Activated gamma-delta T cell treated with anti-CD3 and anti-CD28 coated beads, Interleukin-2, amount 50 U/mL, for 16 hours (primary cell): ENCODE measurements around the gene ZNF804B.

Experiments used
- DNase-seq: peaks from one replicate; pipeline ENCODE4 v3.0.0-alpha.2; 2020; ENCODE audit warnings: low read depth

Gene ZNF804B

DNA sequence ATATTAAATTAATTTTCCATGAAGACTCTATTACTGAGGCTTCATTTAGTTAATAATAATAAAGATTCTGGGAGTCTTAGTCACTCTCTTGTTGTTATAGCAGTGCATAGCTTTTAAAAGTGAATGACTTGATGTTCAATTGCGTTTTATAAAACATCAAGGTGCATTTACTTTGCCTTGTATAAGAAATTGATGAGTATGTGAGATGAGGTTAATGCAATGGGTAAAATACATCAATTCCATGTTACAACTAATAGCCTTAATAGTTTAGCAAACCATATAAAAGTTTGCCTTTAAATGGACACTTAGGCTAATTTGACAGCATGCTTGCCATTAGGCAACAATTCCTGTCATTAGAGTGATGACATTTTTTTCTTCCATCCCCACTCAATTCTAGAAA, 209.7 kb downstream of the ZNF804B start:
- DNase-seq = no peak

DNA sequence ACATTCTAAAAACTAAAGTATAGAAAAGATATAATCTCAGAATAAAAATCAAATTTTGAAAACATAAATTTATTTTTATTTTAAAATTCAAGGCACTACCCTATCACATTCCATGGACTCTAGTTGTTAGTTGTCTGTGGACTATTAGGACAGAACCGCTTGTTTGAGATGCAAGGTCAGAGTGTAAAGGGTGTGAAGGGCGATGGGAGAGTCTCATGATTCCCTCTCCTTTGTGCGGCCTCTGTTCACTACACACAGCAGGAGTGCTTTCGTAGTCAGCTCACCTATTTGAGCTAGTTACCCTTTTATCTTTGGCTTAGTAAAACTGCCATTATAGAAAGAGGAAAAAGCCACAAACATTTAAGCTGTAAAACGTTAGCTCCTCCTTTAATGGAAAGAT, 225.8 kb downstream of the ZNF804B start:
- DNase-seq = no peak

DNA sequence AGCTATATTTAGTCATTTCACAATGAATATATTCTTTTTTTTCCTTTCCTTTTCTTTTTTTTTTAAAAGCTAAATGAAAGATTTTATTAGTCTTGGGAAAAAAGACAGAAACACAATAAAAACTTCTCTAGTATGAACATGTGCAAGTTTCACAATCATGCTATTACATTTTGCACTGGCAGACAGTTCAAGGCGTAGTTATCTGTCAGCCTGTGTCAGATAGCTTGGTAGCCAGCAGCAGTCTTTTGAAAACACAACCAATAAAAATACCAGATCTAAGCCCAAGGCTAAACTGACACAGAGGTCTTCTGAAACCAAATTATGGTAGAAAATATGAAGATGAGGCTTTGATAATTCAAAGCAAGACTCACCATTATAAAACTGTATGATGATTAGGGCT, 241.8 kb downstream of the ZNF804B start:
- no peak for DNase-seq

DNA sequence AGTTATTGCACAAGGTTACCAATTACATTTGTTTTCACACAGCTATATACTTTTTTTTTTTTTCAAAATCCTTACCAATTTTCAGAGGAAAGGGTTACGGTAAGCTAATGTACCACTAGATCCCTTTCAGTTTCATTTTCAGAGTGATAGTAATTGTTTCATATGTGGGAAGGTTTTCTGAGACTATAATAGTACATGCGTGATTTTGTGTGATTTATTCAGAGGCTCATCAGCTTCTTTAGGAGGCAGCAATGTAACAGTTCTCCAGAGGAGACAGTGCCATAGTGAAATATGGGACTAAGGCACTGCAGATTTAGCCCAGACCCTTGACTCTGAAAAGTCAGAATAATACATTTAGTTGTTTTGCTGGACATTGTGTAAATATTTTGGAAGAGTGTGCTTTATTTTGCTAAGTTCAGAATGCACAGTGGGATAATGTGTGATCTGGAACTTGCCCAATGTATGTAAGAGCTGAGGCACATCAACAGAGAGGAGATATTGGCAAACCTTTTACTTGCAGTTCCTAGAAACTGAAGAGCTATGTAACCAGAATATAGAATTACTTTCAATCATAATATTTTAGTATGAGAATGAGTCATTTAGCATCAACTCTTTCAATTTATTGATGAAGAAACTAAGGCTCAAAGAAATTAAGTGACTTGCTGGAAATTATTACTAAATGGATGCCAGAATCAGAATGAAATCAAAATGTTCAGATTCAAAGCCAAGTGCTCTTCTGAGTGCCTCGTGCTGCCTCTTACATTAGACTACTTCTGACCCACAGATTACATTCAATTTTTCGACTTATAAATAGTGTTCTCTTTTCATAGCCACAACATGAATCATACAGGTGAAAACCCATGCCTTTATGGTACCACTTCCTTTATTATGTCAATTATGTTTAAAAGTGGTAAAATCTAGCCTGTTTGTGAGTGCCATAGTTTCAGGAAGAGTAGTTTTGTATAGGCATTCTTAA, 243.8 kb downstream of the ZNF804B start:
- DNase-seq = no peak

DNA sequence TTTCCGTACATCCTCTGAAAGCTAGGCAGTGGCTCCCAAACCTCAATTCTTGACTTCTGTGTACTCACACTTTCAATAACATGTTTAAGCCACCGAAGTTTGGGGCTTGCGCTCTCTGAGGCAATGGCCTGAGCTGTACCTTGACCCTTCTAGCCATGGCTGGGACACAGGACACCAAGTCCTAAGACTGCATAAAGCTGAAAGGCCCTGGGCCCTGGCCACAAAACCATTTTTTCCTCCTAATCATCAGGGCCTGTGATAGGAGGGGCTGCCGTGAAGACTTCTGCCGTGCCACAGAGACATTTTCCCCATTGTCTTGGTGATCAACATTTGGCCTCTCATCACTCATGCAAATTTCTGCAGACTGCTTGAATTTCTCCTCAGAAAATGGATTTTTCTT, 252.5 kb downstream of the ZNF804B start:
- no peak for DNase-seq

DNA sequence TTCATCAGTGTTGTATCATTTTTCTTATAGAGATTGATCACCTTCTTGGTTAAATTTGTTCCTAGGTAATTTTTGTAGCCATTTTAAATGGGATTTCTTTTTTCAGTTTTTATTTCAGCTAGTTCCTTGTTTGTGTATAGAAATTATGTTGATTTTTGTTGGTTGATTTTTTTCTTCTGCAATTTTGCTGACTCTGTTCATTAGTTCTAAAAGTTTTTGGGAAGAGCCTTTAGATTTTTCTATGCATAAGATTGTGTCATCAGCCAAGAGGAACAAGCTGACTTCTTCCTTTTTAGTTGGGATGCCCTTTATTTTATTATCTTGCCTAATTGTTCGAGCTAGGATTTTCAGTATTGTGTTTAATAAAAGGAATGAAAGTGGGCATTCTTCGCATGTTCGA, 258.2 kb downstream of the ZNF804B start:
- DNase-seq = no peak

DNA sequence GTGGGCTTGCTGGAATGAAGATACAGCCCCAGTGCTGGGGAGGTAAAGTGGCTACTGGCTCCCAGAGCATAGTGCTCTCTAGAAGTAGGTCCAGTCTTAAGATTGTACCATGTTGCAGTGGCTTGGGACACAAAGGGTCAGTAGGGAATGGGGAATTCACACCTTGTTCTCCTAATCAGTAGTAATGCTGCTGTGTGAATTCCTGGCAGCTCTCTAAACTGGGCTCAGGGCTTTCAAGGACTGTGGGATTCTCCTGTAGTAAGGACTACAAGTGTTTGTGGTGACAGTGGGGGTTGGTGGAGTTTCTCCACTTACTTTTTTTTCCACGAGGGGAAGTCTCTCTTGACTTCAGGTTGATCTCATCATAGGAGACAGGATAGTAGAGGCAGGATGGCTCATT, 262.2 kb downstream of the ZNF804B start:
- no peak for DNase-seq

DNA sequence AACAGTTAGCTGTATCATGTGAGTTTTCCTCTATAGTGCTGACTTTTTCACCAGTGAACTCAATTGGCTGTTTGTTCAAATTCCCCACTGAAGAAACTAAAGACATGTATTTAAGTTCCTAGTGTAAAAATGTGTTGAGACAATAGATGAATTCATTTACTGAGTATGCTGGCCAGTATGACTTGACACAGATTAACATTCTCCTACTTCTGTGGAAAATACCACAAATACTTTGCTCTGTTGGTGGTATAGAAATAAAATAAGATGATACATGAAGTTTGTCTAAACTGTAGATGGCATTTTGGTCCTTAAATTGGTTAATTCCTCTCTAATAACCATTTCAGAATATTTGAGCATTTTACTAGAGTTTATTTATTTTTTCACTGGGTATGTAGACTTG, 263.7 kb downstream of the ZNF804B start:
- no peak for DNase-seq

DNA sequence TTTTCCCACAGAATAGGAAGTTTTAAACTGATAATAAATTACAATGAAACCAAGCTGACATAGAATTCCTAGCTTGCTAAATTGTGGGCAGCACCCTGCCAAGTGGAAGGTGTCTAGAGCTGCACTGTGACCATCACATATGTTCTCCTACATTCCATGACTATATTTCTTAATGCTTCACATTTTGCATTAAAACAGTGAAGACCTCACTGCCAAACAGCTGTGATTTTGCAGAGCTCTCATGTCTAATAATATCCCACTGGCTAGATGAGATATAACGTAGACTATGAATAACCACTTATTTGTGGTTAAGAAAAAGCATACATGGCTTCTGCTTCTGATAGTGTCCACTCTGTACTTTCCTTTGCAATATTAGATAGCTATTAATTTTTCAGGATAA, 264.4 kb downstream of the ZNF804B start:
- no peak for DNase-seq

DNA sequence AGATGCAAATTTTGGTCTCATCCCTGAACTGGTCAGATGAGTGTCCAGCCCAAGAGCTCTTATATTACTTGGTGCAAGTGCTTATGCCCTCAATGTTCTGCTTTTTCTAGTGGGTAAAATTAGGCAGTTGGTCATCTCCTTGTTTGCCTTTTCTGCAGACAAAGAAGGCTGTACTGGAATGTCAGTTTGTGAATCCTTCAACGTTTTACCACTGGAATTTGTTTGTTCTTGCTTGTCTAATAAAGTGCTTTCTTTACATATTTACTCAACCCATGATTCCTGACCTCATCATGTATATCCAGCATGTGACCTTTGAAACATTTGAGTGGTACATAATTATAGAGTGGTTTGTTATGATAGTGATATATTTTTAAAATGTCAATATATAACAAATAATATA, 268.3 kb downstream of the ZNF804B start:
- DNase-seq = no peak

DNA sequence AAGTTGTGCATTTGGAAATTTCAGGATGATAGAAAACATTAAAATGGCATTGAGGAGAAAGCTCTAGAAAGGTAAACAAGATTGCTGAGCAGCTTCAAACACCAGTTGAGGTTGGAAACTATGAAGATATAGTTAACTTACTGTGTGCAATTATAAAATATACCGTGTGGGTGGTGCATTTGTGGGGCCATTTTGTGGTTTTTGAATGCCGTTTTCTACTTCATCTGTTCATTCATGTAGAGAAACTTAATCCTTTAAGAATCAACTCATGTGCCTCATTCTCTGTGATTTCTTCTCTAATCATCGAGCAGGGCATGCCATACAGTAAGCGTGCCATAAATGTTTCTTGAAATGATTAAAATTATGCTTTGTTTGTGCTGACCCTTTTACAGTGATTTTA, 268.8 kb downstream of the ZNF804B start:
- no peak for DNase-seq

DNA sequence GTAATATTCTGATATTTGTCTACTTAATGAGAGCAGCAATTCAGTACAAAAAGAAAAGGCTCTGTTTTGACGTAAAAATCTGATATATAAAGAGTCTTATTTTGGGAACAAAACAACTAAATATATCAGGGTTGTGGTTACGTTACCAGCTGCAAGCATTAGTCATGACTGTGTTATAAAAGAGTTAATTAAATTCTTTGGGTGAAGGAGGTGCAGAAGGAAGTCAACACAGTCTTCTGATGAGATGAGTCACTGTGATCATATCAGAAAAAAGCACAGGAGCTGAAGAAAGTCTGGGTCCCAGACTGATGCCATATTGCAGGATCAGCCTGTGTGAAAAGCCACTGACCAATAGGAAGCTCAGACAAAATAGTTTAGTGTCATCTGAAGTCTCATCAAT, 270.4 kb downstream of the ZNF804B start:
- no peak for DNase-seq

DNA sequence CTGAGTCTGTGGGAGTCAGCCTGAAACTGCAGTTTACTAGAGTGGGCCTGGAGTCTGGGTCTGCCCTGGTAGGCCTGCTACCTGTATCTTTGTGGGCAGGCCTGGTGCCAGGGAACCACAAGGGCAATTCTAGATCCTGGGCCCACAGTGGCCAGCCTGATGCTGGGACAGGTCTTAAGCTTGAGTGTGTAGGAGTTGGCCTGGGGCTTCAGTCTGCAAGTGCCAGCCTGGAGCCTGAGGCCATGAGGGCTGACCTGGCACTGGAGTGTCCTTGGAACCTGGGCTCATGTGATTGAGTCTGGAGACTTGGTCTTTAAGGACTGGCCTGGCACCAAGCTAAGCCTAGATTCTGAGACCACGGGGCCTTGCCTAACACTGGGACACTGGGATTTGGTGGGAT, 281.7 kb downstream of the ZNF804B start:
- no peak for DNase-seq

DNA sequence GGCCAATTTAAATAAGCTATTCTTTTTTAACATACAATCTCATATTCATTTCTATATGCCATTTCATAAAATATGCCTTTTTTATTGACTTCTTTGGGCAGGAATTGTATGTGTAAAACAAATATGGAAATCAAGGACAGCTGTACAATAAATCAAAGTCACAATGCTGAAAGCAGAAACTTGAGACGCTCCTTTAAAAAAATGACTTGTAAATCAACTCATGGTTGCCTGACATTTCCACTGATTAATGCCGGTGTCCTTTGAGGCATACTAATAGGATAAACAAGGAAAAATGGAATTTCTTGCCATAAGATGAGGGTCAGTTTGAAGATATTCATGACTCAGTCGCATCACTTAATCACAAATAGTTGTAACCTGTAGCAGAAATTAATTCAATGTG, 283.4 kb downstream of the ZNF804B start:
- no peak for DNase-seq

DNA sequence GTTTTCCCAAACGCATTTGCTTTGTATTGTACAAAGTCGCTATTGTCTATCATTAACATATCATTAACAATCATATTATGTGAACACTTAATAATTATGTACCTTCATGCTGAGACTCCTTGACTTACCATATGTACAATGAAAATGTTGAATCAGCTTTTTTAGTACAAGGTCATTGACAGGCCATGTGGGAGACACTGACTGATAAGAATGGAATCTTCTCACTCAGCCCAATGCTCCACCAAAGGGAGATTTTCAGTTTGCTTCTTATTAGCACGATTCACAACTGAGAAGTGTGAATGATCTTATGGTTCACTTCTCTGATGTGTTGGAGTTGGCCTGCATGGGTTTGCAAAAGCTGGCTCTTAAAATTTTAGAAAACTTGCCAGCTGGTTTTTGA, 289.5 kb downstream of the ZNF804B start:
- no peak for DNase-seq

DNA sequence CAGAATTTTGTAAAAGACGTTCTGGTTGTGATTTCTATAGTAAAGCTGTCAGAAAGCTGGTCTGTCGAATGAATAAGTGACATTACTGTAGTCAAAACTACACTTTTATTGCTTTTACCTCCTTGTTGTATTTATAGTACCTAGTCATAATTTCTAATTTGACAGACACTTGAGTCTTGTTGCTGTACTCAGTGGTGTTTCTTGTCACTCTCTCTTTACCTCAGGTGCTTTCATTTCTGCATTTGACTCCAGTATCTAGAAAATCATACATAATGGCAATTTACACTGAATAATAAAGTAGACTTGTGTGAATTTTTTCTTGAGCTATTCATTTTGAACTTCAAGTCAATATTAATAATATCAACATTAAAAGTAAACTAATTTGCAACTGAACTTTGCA, 293.6 kb downstream of the ZNF804B start:
- no peak for DNase-seq

DNA sequence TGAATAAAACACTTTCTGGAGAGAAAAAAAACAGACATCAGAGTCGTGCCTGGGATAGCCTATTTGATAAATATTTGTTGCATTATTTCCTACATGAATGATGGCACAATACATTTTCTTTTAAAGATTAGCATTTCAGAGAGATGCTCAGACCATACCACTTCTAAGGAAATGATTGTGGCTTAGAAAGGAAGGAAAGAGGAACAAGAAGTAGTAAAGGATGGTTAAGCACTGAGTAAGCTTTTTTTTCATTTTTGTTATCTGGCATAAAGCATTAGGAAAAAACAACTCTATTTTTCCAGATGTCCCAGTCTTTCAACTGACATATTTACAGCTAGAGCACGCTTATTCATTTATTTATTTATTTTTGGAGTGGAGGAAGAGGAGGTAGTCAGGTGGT, 294.9 kb downstream of the ZNF804B start:
- no peak for DNase-seq

DNA sequence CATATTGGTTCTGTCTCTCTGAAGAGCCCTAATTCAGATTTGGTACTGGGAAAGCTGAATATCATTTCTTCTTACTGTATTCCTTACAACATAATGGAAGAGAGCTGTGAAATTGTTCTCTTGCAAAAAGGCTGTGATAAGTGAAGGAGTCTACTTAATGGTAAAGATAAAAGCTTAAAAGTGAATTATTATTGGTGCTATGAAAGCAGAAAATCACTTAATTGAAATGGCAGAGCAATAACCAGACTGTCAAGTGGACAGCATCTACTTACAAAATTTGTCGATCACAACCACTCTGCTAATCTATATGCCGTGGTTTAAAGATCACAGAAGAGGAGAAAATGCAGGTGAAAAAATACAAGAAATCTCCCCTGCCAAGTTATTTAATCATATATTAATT, 300.7 kb downstream of the ZNF804B start:
- no peak for DNase-seq

DNA sequence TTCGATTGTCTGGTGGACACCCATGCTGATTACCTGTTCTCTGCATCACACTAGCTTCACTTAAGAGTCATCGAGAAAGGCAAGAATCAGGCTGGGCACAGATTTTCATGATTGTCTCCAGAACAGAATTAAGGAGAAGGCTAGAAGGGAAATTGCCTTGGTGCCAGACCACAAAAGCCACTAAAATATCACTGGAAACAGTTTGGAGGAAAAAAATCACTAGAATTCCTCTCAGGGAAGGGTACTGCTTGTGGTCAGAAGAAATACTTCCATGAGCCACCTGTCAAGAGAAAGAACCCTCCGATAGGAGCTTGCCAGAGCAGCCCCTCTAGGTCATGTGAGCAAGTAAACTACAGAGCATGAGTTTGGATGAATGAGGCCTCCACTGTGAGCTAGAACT, 305.3 kb downstream of the ZNF804B start:
- no peak for DNase-seq

DNA sequence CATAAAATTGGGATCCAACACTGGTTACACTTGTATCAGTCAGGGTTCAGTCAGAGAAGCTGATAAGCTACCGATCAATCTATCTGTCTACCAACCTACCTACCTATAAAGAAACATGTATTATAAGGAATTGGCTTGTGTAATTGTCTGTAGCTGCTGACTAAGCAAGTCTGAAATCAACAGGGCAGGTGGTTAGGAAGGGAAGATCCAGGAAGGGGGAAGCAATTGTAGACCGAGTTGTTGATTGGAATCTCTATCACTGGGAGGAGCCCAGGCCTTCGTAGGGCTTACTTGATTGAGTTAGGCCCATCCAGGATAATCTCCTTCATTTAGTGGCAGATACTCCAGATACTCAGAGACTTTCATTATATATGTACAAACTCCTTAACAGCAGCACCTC, 307.5 kb downstream of the ZNF804B start:
- no peak for DNase-seq

DNA sequence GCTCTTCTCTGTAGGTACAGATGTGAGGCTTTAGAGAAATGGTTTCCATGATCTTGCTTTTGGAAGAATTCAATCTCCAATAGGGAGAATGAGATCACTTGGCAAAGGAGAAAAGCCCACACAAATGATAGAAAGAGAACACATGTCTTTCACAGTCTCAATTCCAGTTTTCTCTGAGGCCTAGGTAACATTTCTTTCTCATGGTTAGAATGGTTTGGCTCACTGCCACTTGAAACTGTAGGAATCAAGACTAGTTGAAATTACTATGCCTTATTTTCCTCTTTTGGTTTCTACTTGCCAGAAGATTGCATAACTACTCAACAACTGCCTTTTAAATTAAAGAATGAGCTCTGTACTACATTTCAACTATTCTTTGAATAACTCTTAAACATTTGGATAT, 312.6 kb downstream of the ZNF804B start:
- DNase-seq = no peak

DNA sequence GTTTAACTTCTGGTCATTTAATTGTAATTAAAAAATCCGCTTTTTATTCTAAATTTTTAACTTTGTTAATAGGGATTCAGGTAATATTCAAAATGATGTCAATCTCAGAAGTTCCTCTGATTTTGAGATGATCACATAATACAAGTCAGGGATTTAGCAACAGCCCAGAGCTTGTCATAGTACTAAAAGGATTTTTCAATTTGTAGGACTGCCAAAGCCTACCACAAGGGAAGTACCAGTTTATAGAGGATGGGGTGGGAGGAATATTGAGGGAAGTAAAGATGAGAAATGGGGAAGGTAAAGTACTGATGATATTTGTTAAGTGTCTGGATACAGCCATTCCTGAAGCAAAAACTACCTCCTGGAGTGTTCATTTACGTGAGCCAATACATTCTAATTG, 314.3 kb downstream of the ZNF804B start:
- DNase-seq = no peak

DNA sequence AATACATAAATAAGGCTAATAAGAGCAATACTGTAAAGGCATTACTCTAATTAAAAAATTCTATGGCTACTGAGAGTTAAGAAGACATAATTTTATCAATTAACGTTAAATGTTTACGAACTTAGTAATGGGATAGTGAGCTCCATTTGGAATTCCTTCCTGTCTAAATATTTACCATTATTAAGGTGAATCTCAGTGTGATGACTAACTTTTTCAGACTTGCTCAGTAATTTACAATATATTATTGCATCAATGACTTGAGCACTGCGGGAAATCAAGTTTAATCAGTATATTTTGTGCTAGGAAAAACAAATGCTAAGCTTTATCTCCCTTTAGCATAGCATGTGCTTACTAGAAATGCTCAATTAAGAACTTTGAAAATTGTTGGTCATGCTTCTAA, 318.5 kb downstream of the ZNF804B start:
- no peak for DNase-seq

DNA sequence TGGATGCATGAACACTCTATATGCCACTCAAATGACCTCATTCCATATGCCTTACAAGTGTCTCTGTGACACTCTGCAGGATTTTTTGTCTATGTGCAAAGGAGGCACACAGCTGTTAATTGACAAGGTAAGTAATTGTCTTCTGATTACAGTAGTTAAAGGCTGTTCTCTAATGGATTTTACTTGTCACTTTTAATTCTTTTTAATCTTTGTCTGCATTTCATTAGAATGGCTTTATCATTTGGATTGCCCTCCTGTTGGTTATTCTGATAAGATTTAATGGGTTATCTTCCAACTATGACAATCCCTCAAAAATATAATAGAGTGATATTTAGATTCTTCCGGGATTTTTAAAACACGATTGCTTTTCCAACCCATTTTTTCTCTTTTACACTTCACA, 326.1 kb downstream of the ZNF804B start:
- no peak for DNase-seq
